GM19043 (cell line): ENCODE results near the gene TRMT44.

Experiments
- ATAC-seq: cut with Tn5 transposase; IDR thresholded peaks from one replicate; pipeline ENCODE4 v1.9.1; 2021; ENCODE audit warnings: low read depth; ENCODE audit not compliant: unreplicated experiment

TRMT44 gene

DNA sequence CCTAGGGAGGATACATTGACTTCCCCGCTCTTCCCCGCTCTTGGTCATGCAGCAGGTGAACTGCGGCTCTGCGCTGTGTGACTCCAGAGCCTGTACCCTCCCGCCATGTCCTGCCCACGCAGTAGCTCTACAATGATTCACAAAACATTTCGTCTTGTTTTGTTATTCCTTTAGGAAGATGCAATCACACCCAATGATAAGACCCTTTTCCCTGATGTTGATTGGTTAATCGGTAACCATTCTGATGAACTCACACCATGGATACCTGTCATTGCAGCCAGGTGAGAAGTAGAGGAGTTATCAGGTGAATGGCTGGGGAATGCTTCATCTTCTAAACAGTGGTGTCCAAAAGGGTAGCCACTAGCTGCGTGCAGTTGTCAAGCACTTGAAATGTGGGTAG lies 23.2 kb downstream of the TRMT44 start:
- ATAC-seq: no peak

DNA sequence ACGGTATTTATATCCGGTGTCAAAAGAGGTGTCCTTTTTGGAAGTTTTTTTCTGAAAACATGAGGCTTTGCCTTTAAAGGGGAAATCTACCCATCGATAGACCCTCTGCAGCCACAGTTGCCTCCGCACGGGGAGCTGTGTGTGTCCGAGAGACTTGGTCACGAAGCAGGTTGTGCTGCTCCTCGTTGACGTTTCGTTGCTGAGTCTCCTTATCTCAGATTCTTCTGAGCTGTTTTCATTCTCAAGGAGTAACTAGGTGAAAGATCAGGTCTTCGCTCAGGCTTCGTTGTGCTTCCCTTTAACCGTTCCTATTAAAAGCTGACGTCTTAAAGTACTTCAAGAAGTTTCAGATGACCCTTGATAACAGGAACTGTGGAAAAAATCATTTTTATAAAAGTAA lies 23.8 kb downstream of the TRMT44 start:
- ATAC-seq: no peak

DNA sequence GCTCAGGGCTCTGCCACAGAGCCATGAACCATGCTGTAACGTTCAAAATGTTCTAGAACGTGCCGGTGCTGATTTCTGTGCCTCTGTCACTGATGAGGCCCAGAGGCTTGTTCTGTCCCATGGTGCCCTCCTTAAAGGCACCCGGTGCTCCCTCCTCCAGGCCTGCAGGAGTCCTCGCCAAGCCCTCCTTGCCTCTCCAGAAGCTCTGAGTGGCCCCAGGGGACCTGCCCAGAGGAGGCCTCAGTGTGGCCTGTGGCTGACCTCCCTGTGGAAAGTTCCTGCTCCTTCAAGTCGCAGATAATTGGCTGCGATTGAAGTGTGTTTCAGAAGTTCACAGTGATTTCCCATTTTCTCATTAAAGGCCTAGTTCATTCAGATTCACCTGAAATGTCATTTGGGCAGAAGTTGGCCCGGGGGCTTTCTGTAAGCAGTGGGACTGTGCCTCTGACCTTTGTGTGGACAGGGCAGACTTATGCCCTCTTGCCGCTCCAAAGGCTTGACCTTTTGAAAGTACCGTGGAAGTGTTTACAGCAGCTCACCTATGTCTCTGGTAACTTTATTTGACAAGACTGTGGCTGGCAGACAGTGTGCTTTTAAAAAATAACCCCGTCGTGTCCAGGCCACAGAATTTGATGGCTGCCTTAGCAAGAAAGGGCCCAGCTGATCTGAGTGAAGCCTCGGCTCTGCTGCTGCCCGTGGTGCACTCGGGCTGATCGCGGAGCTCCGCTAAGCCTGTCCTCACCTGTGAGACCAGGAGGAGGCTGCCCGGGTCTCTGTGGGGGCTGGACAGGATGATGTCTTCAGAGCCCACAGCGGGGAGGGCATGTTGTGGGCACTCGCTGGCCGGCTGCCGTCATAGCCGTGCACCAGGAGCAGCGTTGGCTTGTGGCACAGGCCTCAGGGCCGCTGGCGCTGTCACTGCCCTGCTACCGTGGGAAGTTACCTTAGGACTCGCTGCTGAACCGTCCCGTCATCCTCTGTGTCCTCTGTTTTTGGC lies 25.3 kb downstream of the TRMT44 start:
- no peak for ATAC-seq

DNA sequence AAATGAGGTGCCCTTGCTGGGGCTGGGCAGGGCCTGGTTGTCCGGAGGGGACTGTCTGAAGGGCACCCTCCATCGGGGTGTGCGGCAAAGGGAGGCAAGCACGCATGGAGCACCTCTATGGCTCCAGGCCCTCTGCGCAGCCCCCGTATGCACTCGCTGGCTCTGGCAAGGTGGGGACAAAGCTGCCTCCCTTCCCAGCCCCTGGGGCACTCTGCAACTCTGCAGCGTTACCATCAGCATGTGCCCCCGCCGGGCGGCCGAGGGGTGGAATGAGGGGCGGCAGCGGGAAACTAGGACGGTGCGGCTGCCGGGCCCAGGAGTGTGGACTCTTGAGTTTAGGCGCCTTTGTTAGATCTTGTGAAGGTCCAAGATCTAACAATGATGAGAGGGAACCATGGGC lies 26.4 kb downstream of the TRMT44 start:
- no peak for ATAC-seq

DNA sequence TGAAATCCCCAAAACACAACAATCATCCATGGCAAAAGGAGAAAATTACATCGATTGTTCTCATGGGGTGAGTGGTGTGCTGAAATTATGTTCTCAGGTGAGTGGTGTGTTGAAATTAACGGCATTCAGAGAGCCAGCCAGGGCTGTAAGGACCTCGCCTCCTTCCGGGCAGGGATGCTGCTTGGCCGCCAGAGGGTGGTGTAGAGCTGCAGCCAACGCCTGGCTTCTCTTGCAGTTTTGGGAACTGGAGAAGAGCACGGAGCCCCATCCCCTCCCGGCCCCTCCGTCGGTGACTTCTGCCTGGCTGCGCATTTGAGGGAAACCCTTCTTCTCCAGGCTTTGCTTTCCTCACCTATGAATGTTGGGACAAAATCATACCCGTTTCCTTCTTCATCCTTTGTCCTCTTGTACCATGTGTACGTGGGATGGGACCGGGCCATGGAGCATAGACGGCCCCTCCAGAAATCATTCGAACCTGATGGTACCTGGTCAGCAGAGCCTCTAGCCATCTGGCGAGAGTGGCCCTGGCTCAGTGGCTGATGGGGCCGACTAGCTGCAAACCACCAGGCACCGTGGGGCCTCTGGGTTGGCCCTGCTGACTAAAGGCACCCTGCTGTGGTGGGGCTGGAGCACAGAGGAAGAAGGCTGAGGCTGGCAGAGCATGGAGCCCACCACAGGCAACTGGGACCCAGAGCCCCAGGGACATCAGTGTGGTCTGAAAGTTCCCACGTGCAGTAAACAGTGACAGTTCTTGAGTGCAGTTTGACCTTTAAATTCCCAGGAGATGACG lies 28.4 kb downstream of the TRMT44 start:
- peak; percentile 70 for ATAC-seq

DNA sequence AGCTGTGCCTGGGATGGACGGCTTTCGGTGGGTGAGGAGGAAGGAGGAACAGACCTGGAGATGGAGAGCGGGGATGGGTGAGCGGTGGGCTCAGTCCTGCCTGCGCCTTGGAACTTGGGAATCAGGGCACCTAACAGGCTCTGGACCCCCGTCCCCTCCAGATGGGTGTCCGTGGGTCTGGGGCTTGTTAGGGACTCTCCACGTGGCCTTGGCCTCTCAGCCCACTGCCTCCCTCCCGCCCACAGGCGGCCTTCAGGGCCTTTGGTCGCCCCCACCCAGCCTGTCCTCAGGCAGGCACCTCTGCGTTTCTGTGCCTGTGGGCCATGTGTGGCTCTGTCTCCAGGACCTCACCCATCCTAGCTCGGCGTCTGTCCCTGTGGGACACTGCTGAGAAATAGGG lies 29.0 kb downstream of the TRMT44 start:
- ATAC-seq: no peak

DNA sequence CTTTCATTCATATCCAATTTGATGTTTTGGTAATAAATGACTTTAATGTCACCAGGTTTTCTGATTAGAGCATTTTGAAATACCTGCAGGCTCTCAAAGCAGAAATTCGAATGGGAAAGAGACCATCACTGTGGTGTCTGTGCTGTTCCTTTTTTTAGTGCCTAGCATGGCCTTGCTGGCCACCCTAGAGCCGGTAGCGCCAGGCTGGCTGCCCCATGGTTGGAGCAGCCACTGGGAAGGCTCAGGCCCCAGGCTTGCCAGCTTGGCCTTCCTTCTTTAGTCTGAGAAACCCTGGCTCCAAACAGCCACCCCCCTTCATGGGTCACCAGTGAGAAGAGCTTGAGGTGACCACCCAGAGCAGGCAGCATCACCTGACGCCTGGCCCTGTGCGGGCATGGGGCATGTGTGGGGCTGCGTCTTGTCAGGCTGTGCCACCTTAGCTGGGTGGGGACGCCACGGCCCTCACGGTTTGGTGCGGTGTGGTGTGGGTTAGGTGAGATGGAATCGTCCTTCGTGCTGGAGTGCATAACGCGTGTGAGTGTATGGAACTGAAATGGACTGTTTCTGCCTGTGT lies 30.0 kb downstream of the TRMT44 start:
- no peak for ATAC-seq

DNA sequence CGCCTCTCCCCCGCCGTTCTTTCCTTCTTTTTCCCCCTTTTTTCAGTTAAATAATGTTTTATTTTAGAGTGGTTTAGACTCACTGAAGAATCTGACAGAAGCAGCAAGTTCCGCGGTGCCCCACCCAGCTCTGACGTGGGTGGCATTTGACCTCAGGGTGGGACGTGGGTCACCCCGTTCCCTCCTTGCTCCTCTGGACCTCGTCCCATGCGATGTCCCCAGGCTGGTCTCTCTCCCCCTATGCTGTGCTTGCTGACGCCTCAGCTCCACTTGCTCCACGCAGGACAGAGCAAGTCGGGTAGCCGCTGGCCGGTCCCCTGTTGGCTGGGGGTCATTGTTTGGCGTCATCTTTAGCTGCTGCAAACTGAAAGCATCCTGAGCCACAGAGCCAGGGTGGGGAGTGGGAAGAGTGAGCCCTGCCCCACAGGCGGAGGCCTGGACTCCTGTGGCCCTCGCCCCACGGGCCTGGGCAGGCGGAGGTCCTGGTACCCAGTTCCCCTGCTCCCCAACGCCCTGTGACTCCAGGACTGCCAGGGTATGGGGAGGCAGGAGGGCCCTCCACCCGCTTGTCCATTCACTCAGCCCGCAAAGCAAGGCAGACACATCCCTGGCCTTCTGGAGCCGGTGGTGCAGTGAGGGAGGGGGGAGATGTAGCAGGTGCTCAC lies 30.8 kb downstream of the TRMT44 start:
- ATAC-seq: no peak

DNA sequence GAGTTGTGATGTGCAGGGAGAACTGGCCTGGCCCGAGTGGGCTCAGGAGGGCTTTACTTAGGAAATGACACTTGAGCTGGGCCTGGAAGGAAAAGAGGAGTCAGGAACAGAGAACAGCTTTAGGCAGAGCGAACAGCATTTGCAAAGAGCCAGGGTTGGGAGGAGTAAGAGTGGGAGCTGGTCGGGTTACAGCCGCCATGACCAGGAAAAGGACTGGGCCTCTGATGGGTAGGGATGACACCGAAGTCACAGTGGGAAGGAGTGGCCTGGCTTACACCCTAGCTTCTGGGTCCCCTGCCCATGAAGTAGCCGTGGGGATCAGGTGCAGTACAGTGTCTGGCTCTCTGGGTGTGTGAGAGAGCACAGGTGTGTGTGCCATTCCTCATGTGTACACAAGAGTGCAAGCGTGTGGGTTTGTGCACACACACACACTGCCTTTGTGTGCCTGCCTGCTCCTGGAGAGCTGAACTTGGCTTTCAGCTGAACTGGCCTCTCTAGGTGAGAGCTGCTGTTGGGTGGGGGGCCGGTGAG lies 31.6 kb downstream of the TRMT44 start:
- ATAC-seq: no peak

DNA sequence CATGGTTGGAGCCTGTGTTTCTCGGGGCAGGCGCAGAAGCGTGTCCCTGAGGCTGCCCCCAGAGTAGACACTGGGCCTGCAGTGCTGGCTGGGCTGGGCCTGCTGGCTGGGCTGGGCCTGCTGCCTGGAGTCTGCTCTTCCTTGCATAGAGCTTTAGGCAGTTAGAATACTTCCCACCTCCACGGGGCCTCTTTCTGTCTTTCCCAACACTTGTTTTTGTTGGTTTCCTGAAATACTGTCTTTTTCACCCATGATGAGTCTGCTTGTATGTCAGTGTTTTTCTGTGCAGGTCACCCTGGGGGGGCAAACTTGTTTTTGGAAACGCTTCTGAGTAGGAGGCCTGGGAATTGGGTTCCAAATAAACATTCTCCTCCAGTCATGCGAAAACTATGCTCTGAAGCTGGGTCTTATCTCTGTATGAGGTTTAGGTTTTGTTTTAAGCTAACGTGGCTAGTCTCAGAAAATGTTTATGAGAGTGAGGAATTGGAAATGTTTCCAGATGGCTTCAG lies 32.2 kb downstream of the TRMT44 start:
- ATAC-seq: no peak

DNA sequence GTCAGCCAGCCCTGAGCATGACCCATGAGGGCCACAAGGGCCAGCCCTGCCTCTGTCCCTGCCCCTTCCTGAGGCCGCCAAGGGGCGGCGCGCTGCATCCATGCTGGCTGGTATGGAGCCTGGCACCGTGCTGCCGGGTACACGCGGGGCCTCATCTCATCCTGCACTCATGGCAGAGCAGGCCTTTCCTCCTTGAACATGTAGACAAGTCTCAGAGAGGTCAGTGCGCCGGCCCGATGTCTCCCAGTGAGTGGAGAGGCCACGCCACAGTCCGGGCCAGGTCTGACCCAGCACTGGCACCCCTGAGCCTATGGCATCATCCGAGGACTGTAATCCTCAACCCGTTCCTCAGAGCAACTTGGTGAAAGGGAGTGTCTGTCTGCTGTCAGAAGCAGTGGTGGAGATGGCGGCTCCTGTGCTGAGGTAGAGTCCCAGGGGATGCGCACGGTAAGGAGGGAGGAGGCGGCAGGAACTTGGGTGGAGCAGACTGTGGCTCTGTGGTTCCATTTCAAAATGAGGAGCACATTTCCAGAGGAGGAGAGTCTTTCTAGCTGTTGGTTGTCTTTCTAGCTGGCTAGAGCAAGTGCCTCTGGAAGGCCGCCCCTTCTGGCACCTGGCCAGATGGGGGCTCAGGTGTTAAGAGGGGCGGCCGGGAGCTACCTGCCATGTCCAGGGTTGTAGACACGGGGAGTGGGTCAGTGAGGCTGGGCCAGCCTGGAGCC lies 32.8 kb downstream of the TRMT44 start:
- no peak for ATAC-seq

DNA sequence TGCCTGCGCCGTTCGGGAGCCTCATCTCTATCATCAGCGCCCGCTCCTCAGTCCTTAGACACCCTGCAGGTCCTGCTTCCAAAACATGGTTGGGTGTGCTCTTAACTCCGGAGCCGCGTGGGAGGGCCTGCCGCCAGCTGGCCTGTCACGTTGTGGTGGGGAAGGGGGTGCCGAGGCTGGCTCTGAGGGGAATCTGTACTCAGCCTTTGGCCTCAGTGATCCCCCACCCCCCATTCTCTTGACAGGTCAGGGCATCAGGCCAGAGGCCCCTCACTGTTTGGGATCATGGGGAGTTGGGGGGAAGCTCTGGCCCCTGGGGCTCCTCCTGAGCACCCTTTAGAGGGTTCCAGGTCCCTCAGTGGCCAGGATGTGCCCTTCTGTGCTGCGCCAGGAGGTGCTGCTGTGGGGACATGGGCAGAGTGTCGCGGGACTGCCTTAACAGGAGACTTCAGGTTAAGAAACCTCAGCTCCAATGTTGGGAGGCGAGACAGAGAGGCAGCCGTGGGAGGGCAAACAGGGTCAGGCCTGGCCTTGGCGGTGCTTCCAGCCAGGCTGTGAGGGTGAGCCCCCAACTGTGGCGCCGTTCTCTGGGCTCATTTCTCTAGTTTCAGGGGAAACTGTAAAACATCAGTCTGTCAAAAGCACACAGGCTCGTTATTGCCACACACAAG lies 33.5 kb downstream of the TRMT44 start:
- no peak for ATAC-seq

DNA sequence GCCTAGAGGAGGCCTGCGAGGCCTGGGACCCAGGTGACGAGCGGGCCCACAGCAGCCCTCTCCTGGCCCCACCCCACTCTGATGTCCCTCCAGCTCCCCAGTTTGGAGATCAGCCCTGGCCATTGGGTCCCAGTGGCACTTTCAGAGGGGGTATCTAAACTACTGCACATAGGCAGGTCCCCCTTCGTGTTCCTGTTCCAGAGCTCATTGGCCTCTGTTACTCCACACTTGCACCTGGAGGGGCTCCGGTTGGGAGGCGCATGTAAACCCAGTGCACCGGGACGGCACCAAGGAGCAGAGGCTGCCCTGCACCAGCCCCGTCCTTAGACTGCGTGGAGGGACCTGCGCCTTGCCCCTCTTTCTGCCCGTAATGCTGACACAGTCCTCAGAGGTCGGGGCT lies 34.3 kb downstream of the TRMT44 start:
- no peak for ATAC-seq

DNA sequence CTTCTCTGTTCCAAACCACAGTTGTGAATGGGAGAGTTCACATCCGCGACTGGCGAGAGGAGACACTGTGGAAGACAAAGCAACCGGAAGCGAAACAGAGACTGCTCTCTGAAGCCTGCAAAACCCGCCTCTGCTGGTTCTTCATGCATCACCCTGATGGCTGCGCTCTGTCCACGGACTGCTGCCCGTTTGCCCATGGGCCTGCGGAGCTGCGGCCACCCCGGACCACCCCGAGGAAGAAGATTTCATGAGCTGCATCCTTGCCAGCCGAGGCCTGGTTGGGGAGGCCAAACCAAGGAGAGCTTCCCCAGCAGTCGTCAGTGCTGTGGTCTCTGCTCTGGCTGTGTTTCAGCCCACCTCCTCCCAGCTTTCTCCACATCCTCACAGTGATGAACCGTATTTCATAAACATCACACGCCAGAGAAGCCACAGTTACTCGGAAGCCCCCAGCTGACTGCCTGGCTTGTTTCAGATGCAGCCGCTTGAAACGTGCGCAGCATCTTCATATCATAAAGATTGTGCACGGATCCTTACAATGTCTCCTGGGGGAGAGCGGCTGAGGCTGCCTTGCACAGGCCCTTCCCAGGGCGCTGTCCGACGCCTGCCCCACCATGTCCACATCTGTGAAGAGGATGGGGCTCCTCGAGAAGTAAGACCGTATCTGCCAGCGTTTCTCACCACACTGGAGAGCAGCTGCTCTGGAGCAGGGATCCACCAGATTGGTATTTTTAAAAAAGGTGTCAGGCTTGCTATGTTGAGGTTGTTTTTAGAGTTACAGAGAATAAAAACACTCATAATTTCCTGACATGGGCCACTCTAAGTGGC lies 35.4 kb downstream of the TRMT44 start:
- ATAC-seq: no peak

DNA sequence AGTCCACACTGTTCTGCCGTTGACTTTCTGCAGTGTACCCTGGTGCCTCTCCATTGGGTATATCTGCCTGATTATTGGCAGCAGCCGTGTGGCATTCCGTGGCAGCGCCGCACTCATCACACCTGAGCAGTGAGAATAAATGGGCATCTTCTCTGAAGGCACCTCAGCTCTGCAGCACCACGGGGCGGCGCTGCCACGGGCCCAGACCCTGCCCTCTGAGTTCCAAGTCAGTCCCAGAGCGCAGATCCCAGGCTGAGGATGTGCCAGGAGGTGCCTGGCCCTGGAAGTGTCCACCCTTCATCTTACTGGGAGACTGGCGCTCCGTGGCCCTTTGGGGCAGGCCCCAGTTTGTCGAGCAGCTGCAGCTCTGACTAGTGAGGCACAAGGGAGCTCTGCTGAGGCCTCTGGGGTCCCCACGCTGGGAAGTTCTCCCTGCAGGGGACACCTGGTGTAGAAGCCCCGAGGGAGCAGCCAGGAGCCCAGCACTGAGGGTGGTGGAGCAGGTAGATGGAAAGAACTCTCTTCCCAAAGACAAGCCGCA lies 36.6 kb downstream of the TRMT44 start:
- ATAC-seq: no peak

DNA sequence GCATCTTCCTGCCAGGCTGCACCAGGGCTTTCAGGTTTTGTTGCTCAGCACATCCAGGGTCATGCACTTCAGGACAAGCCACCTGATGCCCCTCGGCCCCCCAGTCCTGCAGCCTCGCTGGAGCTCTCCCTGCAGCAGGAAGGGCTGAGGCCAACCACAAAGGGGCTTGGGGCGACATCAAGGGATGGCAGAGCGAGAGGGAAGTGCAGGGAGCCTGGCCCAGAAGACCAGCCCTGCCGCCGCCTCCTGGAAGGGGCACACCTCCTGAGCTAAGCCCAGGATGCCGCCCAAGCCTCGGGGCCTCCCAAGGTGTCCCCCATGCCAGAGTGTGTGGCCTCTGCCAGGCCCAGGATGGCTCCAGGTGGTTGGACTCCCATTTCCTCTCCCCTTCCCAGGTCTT lies 37.1 kb downstream of the TRMT44 start:
- ATAC-seq: no peak

DNA sequence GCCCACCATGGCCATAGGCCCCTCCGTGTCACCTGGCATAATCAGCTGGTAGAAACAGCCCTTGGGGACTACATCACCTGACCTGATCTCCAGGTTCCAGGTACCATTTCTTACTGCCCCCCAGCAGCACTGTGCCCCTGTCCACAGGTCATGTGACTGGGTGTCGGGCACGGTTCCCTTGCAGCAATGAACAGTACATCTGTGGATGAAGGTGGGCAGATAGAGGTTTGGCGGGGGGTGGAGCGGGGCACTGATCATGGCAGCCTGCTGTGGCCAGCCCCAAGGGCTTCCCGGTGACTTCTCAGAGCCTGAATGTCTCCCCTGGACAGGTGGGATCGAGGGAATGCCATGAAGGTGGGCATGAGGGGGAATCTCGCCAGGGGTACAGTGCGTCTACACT lies 37.8 kb downstream of the TRMT44 start:
- ATAC-seq: no peak
